IMR-90 (cell line): ENCODE measurements around the gene AGR3. TPM values are rescaled to one million over a fixed set of nuclear protein-coding genes. Genes with fewer than 3 reads are reported as not detected.

Experiments used
- ATAC-seq: fragments of 200-7000 bp; cut with Tn5 transposase; 2 replicates; pipeline ENCODE4 v1.9.1; 2020; ENCODE audit warnings: low read depth, mild to moderate bottlenecking, moderate library complexity
- BruUV-seq: library from RNA; stranded (reverse); fragments of 400-500 nt; replicated peaks from 2 replicates; lab custom pipeline; 2021; lab: Mats Ljungman, UMichigan
- CTCF ChIA-PET: fragments of 300-600 bp; formaldehyde crosslinking; extraction: SDS; loops from one replicate; lab custom pipeline; 2021; ENCODE audit warnings: antibody characterized with exemption; lab: Yijun Ruan, JAX
- POLR2A ChIA-PET: fragments of 300-600 bp; sonication (Branson Sonifier 250); formaldehyde crosslinking; loops from one replicate; lab custom pipeline; 2022; ENCODE audit warnings: antibody characterized with exemption; ENCODE audit not compliant: unreplicated experiment; lab: Charles Lee
- DNase-seq: peaks from one replicate; pipeline ENCODE4 v3.0.0; 2013
- H2AFZ ChIP-seq: replicated peaks from 2 replicates; pipeline ENCODE3; 2013; ENCODE audit warnings: low read length, mild to moderate bottlenecking; ENCODE audit not compliant: poor library complexity
- H2AK5ac ChIP-seq: 2 replicates; pipeline ENCODE4 v1.6.1; 2013; ENCODE audit warnings: low read depth, low read length, inconsistent platforms
- H2AK9ac ChIP-seq: replicated peaks from 2 replicates; pipeline ENCODE3; 2013; ENCODE audit warnings: mild to moderate bottlenecking, low read depth, low read length, moderate library complexity; ENCODE audit not compliant: poor library complexity
- H2BK120ac ChIP-seq: 2 replicates; pipeline ENCODE4 v1.6.1; 2013; ENCODE audit warnings: low read depth, low read length, inconsistent platforms
- H2BK15ac ChIP-seq: 3 replicates; pipeline ENCODE4 v1.6.1; 2013; ENCODE audit warnings: low read depth, low read length, inconsistent platforms
- H2BK20ac ChIP-seq: 2 replicates; pipeline ENCODE4 v1.6.1; 2013; ENCODE audit warnings: low read depth, mild to moderate bottlenecking, inconsistent platforms, low read length, moderate library complexity
- H2BK5ac ChIP-seq: 2 replicates; pipeline ENCODE4 v1.6.1; 2013; ENCODE audit warnings: mild to moderate bottlenecking, low read depth, low read length, inconsistent platforms; ENCODE audit not compliant: poor library complexity, severe bottlenecking
- H3K14ac ChIP-seq: replicated peaks from 2 replicates; pipeline ENCODE4 v1.6.1; 2013; ENCODE audit warnings: low read depth, low read length, inconsistent platforms
- H3K18ac ChIP-seq: 2 replicates; pipeline ENCODE4 v1.6.1; 2013; ENCODE audit warnings: low read depth, low read length, control low read depth
- H3K23ac ChIP-seq: 2 replicates; pipeline ENCODE4 v1.6.1; 2013; ENCODE audit warnings: low read depth, low read length, inconsistent platforms
- H3K27ac ChIP-seq: 2 replicates; pipeline ENCODE4 v1.5.1; 2013; ENCODE audit warnings: mild to moderate bottlenecking, control low read depth, low read length; ENCODE audit not compliant: insufficient read depth
- H3K27me3 ChIP-seq: 2 replicates; pipeline ENCODE4 v1.6.1; 2013; ENCODE audit warnings: low read length; ENCODE audit not compliant: control insufficient read depth, insufficient read depth
- H3K36me3 ChIP-seq: 2 replicates; pipeline ENCODE4 v1.6.1; 2013; ENCODE audit warnings: low read length, mixed read lengths; ENCODE audit not compliant: control insufficient read depth, insufficient read depth
- H3K4ac ChIP-seq: 2 replicates; pipeline ENCODE4 v1.6.1; 2013; ENCODE audit warnings: low read depth, low read length, inconsistent platforms
- H3K4me1 ChIP-seq: 2 replicates; pipeline ENCODE4 v1.6.1; 2013; ENCODE audit warnings: low read length, mixed read lengths; ENCODE audit not compliant: control insufficient read depth, insufficient read depth
- H3K4me2 ChIP-seq: 2 replicates; pipeline ENCODE4 v1.6.1; 2013; ENCODE audit warnings: low read depth, mild to moderate bottlenecking, control low read depth, low read length, moderate library complexity
- H3K4me3 ChIP-seq: 2 replicates; pipeline ENCODE4 v1.5.1; 2013; ENCODE audit warnings: low read depth, mild to moderate bottlenecking, control low read depth, low read length, moderate library complexity; ENCODE audit not compliant: insufficient read depth
- H3K56ac ChIP-seq: 2 replicates; pipeline ENCODE4 v1.6.1; 2013; ENCODE audit warnings: low read length, inconsistent platforms; ENCODE audit not compliant: insufficient read depth; ENCODE audit errors: extremely low read depth
- H3K79me1 ChIP-seq, 2 experiments: 2 replicates each; pipeline ENCODE4 v1.6.1; 2013; ENCODE audit warnings: low read length in 2 of 2, inconsistent platforms in 1 of 2, low read depth in 1 of 2
- H3K9ac ChIP-seq: 2 replicates; pipeline ENCODE4 v1.6.1; 2013; ENCODE audit warnings: low read depth, low read length, control low read depth
- H3K9me1 ChIP-seq: 2 replicates; pipeline ENCODE4 v1.6.1; 2013; ENCODE audit warnings: low read length, inconsistent platforms; ENCODE audit not compliant: insufficient read depth
- H3K9me3 ChIP-seq: 2 replicates; pipeline ENCODE4 v1.6.1; 2013; ENCODE audit warnings: low read length; ENCODE audit not compliant: control insufficient read depth, insufficient read depth
- H4K20me1 ChIP-seq: 2 replicates; pipeline ENCODE4 v1.6.1; 2013; ENCODE audit warnings: low read length, inconsistent platforms; ENCODE audit not compliant: insufficient read depth
- H4K5ac ChIP-seq: 2 replicates; pipeline ENCODE4 v1.6.1; 2013; ENCODE audit warnings: mild to moderate bottlenecking, low read depth, low read length, control low read depth
- H4K8ac ChIP-seq, 2 experiments: 2 replicates each; pipeline ENCODE4 v1.6.1; 2013; ENCODE audit warnings: low read depth in 2 of 2, low read length in 2 of 2, control low read depth in 1 of 2, inconsistent platforms in 1 of 2
- H4K91ac ChIP-seq: 2 replicates; pipeline ENCODE4 v1.6.1; 2013; ENCODE audit warnings: low read depth, low read length, inconsistent platforms; ENCODE audit not compliant: insufficient read depth
- BHLHE40 ChIP-seq: fragments of 150-350 bp; IDR thresholded peaks from 2 replicates; pipeline ENCODE4 v1.6.1; 2016; ENCODE audit warnings: mild to moderate bottlenecking, low read depth, low read length
- CEBPB ChIP-seq: IDR thresholded peaks from 2 replicates; pipeline ENCODE4 v1.6.1; 2012; ENCODE audit warnings: low read depth, low read length, improper control_type of control experiment
- CHD1 ChIP-seq: IDR thresholded peaks from 2 replicates; pipeline ENCODE4 v1.6.1; 2012; ENCODE audit warnings: low read depth, low read length, improper control_type of control experiment
- CTCF ChIP-seq: conservative IDR thresholded peaks from 2 replicates; pipeline ENCODE4 v1.5.1; 2012; ENCODE audit warnings: mild to moderate bottlenecking, low read depth, low read length, improper control_type of control experiment
- ELK1 ChIP-seq: fragments of 150-350 bp; IDR thresholded peaks from 2 replicates; pipeline ENCODE4 v1.6.1; 2016; ENCODE audit warnings: low read depth, mild to moderate bottlenecking, low read length, moderate library complexity, borderline replicate concordance
- FOS ChIP-seq: fragments of 150-350 bp; IDR thresholded peaks from 2 replicates; pipeline ENCODE4 v1.6.1; 2016; ENCODE audit warnings: low read depth, low read length
- MAFK ChIP-seq: IDR thresholded peaks from 2 replicates; pipeline ENCODE4 v1.6.1; 2012; ENCODE audit warnings: low read depth, low read length, improper control_type of control experiment
- MAZ ChIP-seq: IDR thresholded peaks from 2 replicates; pipeline ENCODE4 v1.6.1; 2012; ENCODE audit warnings: low read depth, mild to moderate bottlenecking, low read length, improper control_type of control experiment, moderate library complexity, borderline replicate concordance
- MXI1 ChIP-seq: IDR thresholded peaks from 2 replicates; pipeline ENCODE4 v1.6.1; 2012; ENCODE audit warnings: low read depth, mild to moderate bottlenecking, low read length, moderate library complexity, borderline replicate concordance
- NFE2L2 ChIP-seq: fragments of 150-350 bp; IDR thresholded peaks from 2 replicates; pipeline ENCODE4 v1.6.1; 2016; ENCODE audit warnings: low read depth, mild to moderate bottlenecking, low read length
- POLR2A ChIP-seq: IDR thresholded peaks from 2 replicates; pipeline ENCODE4 v1.6.1; 2012; ENCODE audit warnings: mild to moderate bottlenecking, low read depth, low read length
- RAD21 ChIP-seq: IDR thresholded peaks from 2 replicates; pipeline ENCODE4 v1.6.1; 2012; ENCODE audit warnings: low read length, improper control_type of control experiment
- RCOR1 ChIP-seq: IDR thresholded peaks from 2 replicates; pipeline ENCODE4 v1.6.1; 2012; ENCODE audit warnings: mild to moderate bottlenecking, low read length, improper control_type of control experiment; ENCODE audit not compliant: insufficient replicate concordance
- RFX5 ChIP-seq: IDR thresholded peaks from 2 replicates; pipeline ENCODE4 v1.8.0; 2012; ENCODE audit warnings: low read depth, mild to moderate bottlenecking, low read length, moderate library complexity
- WGBS, 2 experiments: methylation state at CpG; one replicate each; pipeline versions ENCODE4 v1.1.5 to v1.1.7; 2013; ENCODE audit warnings: missing lambda C conversion rate in 2 of 2; ENCODE audit not compliant: insufficient read length in 1 of 2; ENCODE audit errors: extremely low coverage in 2 of 2; 5-methylcytosine and 5-hydroxymethylcytosine counted together
- dilution Hi-C: fragments of 300-500 bp; cut with HindIII; formaldehyde crosslinking; loops from one replicate; pipeline ENCODE4 v1.14.3; 2018; ENCODE audit warnings: low sequenced_read_pairs; ENCODE audit not compliant: unreplicated experiment
- in situ Hi-C: fragments of 300-500 bp; cut with MboI; formaldehyde crosslinking; loops from 3 replicates; pipeline ENCODE4 v1.14.3; 2019; ENCODE audit warnings: low sequenced_read_pairs, inconsistent platforms, mixed read lengths
- intact Hi-C: fragments of 100-400 bp; cut with micrococcal nuclease; formaldehyde crosslinking; loops from 2 replicates; pipeline ENCODE4 v1.10.0; 2022
- polyA plus RNA-seq, 3 experiments: library from polyadenylated mRNA; depleted of rRNA; stranded (reverse); fragments of >200 nt; gene quantifications; 2 replicates each; pipeline ENCODE4 v1.2.3, GENCODE V29; 2012; ENCODE audit warnings: low replicate concordance in 1 of 3
- total RNA-seq: library from RNA; depleted of rRNA; stranded (reverse); fragments of >200 nt; gene quantifications from 2 replicates; pipeline ENCODE4 v1.2.3, GENCODE V29; 2012
- TF ChIP-seq, protein P1 (sequence below): fragments of 150-350 bp; IDR thresholded peaks from 2 replicates; pipeline ENCODE4 v1.6.1; 2017; ENCODE audit warnings: mild to moderate bottlenecking, antibody characterized with exemption, low read length, low read depth

AGR3 gene
- total and polyA plus RNA-seq, 2 of the 4 experiments (the other 2 are of a cell fraction) = not detected

DNA sequence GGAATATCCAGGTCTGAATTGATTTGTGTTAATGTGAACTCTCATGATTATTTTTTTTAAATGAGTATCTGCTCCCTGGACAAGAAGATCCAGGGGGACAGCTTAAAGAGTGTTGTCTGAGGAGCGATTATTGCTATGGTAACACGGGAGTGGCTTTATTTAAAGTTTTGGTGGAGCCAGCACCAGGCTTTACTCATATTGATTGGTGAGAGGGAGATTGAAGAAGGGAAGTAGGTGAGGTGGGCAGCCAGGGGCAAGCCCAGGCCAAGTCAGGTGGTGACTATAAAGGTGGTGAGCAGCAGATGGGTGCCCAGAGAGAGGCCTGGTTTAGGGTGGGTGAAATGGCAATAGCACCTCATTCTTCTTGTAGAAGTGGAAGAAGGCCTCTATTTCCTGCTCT lies 66.8 kb downstream of the AGR3 start:
- Histone ChIP-seq H2BK20ac (no peak overlapping the region), H3K4ac (no peak overlapping the region), H3K36me3 (no peaks in the 10 kb centered on the region), H2AFZ (no peak overlapping the region), H3K14ac (no peak overlapping the region), H4K91ac (no peak overlapping the region), H4K5ac (no peak overlapping the region), H2AK9ac (no peak overlapping the region), H3K23ac (no peak overlapping the region), H3K4me3 (no peak overlapping the region), H3K9me3 (no peaks in the 10 kb centered on the region), H4K20me1 (no peaks in the 10 kb centered on the region), H3K79me1 (no peaks in the 10 kb centered on the region), H2AK5ac (no peak overlapping the region), H3K56ac (no peak overlapping the region), H2BK120ac (no peak overlapping the region), H2BK5ac (no peak overlapping the region), H4K8ac (no peak overlapping the region), H3K27me3 (no peaks in the 10 kb centered on the region), H3K4me1 (peaks cover 4% of the 10 kb centered on the region; the same call in 1 of the 2 replicates), H3K18ac (no peak overlapping the region), H3K9ac (no peak overlapping the region), H3K4me2 (no peak overlapping the region), H3K27ac (no peak overlapping the region), H3K9me1 (no peaks in the 10 kb centered on the region), H2BK15ac (no peak overlapping the region)
- ChIA-PET POLR2A (interaction anchor here (0.6 kb wide), 1 partner anchor 173 kb away, joined by 3 read pairs; no protein-coding TSS in a partner anchor), CTCF (no interaction called here)
- in situ Hi-C loops = no loop called here
- WGBS, 2 experiments = no CpG with 5 or more reads among the region's 2 CpGs
- ATAC-seq (no peak), DNase-seq (no peak)
- TF ChIP-seq, protein P1, sequence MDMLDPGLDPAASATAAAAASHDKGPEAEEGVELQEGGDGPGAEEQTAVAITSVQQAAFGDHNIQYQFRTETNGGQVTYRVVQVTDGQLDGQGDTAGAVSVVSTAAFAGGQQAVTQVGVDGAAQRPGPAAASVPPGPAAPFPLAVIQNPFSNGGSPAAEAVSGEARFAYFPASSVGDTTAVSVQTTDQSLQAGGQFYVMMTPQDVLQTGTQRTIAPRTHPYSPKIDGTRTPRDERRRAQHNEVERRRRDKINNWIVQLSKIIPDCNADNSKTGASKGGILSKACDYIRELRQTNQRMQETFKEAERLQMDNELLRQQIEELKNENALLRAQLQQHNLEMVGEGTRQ = no peak
- TF ChIP-seq FOS (no peak), MAFK (no peak), CTCF (no peak), CEBPB (no peak), RAD21 (no peak), ELK1 (no peak), RFX5 (no peak), BHLHE40 (no peak), MAZ (no peak), MXI1 (no peak), RCOR1 (no peak), POLR2A (no peak), NFE2L2 (no peak), CHD1 (no peak)
- BruUV-seq = no TSS peak
- intact Hi-C loops = no loop called here
- dilution Hi-C loops = no loop called here
